Fibroblast of mammary gland (primary cell): Measurements from ENCODE around the gene ENO2.

Experiments
- DNase-seq: peaks from one replicate; pipeline ENCODE4 v3.0.0-alpha.2; 2010; ENCODE audit warnings: low read depth
- H3K4me3 ChIP-seq: 2 replicates; pipeline ENCODE4 v1.5.1; 2011; ENCODE audit warnings: low read depth, mild to moderate bottlenecking, low read length, moderate library complexity; ENCODE audit not compliant: control insufficient read depth
- TF ChIP-seq, protein P1 (sequence below): conservative IDR thresholded peaks from 2 replicates; pipeline ENCODE4 v1.5.1; 2011; ENCODE audit warnings: low read depth, low read length, inconsistent platforms; ENCODE audit not compliant: control insufficient read depth, insufficient read depth

Gene ENO2

GRCh38 chr12:6927379-6928021 is 13.1 kb downstream of the ENO2 start, which contains the start of gene ATN1:
ATN1 (plus strand) TSS chr12:6927959; CDS start chr12:6934002, 6,043 bp downstream.
- DNase-seq = peak; percentile 67
- TF ChIP-seq, protein P1, sequence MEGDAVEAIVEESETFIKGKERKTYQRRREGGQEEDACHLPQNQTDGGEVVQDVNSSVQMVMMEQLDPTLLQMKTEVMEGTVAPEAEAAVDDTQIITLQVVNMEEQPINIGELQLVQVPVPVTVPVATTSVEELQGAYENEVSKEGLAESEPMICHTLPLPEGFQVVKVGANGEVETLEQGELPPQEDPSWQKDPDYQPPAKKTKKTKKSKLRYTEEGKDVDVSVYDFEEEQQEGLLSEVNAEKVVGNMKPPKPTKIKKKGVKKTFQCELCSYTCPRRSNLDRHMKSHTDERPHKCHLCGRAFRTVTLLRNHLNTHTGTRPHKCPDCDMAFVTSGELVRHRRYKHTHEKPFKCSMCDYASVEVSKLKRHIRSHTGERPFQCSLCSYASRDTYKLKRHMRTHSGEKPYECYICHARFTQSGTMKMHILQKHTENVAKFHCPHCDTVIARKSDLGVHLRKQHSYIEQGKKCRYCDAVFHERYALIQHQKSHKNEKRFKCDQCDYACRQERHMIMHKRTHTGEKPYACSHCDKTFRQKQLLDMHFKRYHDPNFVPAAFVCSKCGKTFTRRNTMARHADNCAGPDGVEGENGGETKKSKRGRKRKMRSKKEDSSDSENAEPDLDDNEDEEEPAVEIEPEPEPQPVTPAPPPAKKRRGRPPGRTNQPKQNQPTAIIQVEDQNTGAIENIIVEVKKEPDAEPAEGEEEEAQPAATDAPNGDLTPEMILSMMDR = no peak

GRCh38 chr12:6928022-6928702 is 13.8 kb downstream of the ENO2 start:
- TF ChIP-seq, protein P1 = no peak

More at GRCh38 chr12:6927379-6928021, 13.1 kb downstream of the ENO2 start, which contains the start of gene ATN1:
- peak within 1 kb of the TSS; percentile 88 for H3K4me3 ChIP-seq

DNA sequence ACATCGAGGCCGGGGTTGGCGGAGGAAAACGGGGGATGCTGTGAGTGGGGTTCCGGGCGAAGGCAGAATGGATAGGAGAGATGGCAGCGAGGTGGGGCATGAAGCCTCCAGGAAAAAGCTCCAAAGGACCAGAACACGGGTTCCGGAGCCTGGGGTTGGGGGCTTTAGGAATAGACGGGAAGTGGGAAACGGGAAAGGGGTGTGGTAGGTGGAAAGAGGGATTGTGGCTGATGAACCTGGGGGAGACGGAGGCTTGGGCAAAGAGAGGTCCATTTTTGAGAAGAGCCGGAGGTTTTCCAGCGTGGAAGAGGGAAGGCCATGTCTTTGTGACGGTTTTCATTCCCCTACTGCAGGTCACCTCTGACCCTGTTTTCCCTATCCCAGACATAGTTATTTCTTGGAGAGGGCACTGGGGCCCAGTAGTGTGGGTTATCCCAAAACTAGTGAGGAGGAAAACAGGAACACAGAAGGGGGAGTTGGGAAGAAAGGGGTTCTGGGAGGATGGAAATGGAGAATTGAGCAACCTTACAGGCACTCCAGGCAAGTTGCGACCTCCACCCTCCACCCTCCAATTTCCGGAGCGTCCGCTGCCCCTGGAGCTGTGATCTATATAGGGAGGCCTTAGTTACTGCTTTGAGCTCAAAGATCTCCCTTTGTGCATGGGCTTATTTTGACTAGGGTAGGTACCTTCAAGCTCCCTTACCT is 14.5 kb downstream of the ENO2 start:
- TF ChIP-seq, protein P1 = no peak
- H3K4me3 ChIP-seq = peak overlapping the region; percentile 88
- DNase-seq = no peak

More at GRCh38 chr12:6928022-6928702, 13.8 kb downstream of the ENO2 start:
- DNase-seq = no peak
- peak overlapping the region; percentile 88 for H3K4me3 ChIP-seq

- TF ChIP-seq, protein P1 = no peak
- peak overlapping the region; percentile 88 for H3K4me3 ChIP-seq
- DNase-seq = no peak
Observed at GRCh38 chr12:6929466-6930452, 15.4 kb downstream of the ENO2 start.

DNA sequence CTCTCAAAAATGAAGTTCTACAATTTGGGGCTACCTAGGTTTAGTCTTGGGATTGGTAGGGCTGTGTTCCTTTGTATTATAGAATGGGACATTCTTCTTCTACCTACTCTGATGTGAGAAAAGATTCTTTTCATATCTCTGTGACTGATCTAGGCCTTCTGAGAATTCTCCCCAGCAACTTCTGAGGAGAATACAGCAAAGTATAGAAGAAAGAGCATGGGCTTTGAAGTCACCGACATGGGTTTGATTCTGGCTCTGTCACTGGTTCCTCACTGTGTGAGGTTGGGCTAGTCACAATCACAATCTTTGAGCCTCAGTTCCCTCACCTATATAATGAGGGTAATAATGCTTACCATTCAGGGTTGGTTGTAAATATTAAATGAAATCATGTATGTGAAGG is 18.4 kb downstream of the ENO2 start:
- H3K4me3 ChIP-seq = no peak overlapping the region
- TF ChIP-seq, protein P1 = no peak

DNA sequence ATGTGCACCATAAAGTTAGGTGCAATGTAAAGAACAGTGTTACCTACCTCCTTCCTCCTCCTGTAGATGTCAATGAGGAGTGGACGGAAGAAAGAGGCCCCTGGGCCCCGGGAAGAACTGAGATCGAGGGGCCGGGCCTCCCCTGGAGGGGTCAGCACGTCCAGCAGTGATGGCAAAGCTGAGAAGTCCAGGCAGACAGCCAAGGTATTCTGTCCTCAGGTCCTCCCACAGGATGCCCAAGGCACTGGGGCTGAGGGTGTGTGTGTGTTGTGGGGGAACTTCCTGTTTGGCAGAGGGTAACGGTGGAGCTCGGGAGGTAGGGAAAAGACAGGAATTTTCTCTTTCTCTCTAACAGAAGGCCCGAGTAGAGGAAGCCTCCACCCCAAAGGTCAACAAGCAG is 19.7 kb downstream of the ENO2 start:
- TF ChIP-seq, protein P1 = no peak
- H3K4me3 ChIP-seq = no peak overlapping the region
- DNase-seq = peak; percentile 58

More for the DNA sequence above, 18.4 kb downstream of the ENO2 start:
- no peak for DNase-seq
